GF-D8 (cell line): ENCODE measurements around the gene BIRC6.
"Not testable (repeated sequence)": the region's sequence is repeated elsewhere in the genome, so short reads cannot be mapped to it uniquely, and the experiment has no call there.

Experiments
- DNase-seq: peaks from one replicate; lab custom pipeline; 2025; lab: John Stamatoyannopoulos, UW

Gene BIRC6

GRCh38 chr2:32504877-32505478, 148.2 kb downstream of the BIRC6 start:
- DNase-seq = no peak

GRCh38 chr2:32506446-32506845, 149.6 kb downstream of the BIRC6 start:
- no peak for DNase-seq

GRCh38 chr2:32514946-32515345, 158.1 kb downstream of the BIRC6 start:
- no peak for DNase-seq

- DNase-seq = no peak
Observed at GRCh38 chr2:32516567-32516966, 159.7 kb downstream of the BIRC6 start.

- DNase-seq = no peak
Observed at GRCh38 chr2:32522770-32523169, 165.9 kb downstream of the BIRC6 start.

- no peak for DNase-seq
Observed at GRCh38 chr2:32523686-32524085, 166.9 kb downstream of the BIRC6 start.

- DNase-seq = no peak
Observed at GRCh38 chr2:32532341-32532740, 175.5 kb downstream of the BIRC6 start.

- DNase-seq = no peak
Observed at GRCh38 chr2:32532961-32533360, 176.1 kb downstream of the BIRC6 start.

- no peak for DNase-seq
Observed at GRCh38 chr2:32534831-32535230, 178.0 kb downstream of the BIRC6 start.

- no peak for DNase-seq
Observed at GRCh38 chr2:32538735-32539134, 181.9 kb downstream of the BIRC6 start.

GRCh38 chr2:32552483-32552882, 195.7 kb downstream of the BIRC6 start:
- DNase-seq = not testable (repeated sequence)

- DNase-seq = peak; percentile 19
Observed at GRCh38 chr2:32553829-32554432, 197.1 kb downstream of the BIRC6 start.

- DNase-seq = no peak
Observed at GRCh38 chr2:32558492-32558891, 201.7 kb downstream of the BIRC6 start.

- no peak for DNase-seq
Observed at GRCh38 chr2:32559136-32559535, 202.3 kb downstream of the BIRC6 start.

- DNase-seq = no peak
Observed at GRCh38 chr2:32562906-32563305, 206.1 kb downstream of the BIRC6 start.

- DNase-seq = no peak
Observed at GRCh38 chr2:32564417-32565035, 207.7 kb downstream of the BIRC6 start.

GRCh38 chr2:32565902-32566301, 209.1 kb downstream of the BIRC6 start:
- no peak for DNase-seq

- no peak for DNase-seq
Observed at GRCh38 chr2:32572030-32572429, 215.2 kb downstream of the BIRC6 start.

GRCh38 chr2:32572737-32573136, 215.9 kb downstream of the BIRC6 start:
- DNase-seq = no peak

- DNase-seq = peak; percentile 85
Observed at GRCh38 chr2:32591669-32592463, 235.0 kb downstream of the BIRC6 start.

GRCh38 chr2:32594573-32594972, 237.8 kb downstream of the BIRC6 start:
- no peak for DNase-seq

GRCh38 chr2:32611366-32611765, 254.5 kb downstream of the BIRC6 start:
- no peak for DNase-seq

- DNase-seq = no peak
Observed at GRCh38 chr2:32611771-32612170, 254.9 kb downstream of the BIRC6 start.
